GM12891 (cell line): ENCODE data around the gene SLC22A14.

Experiments used
- PAX5 ChIP-seq: IDR thresholded peaks from 2 replicates; pipeline ENCODE4 v1.6.1; 2011; ENCODE audit warnings: low read length, moderate library complexity, mild to moderate bottlenecking; ENCODE audit not compliant: insufficient read depth, severe bottlenecking
- POLR2A ChIP-seq: IDR thresholded peaks from 2 replicates; pipeline ENCODE4 v1.6.1; 2011; ENCODE audit warnings: low read depth, low read length, control low read depth
- POLR2AphosphoS5 ChIP-seq: IDR thresholded peaks from 2 replicates; pipeline ENCODE4 v1.6.1; 2011; ENCODE audit warnings: low read depth, low read length, control low read depth
- POU2F2 ChIP-seq: IDR thresholded peaks from 2 replicates; pipeline ENCODE4 v1.6.1; 2011; ENCODE audit warnings: low read depth, mild to moderate bottlenecking, control low read depth, low read length, moderate library complexity
- TAF1 ChIP-seq: IDR thresholded peaks from 2 replicates; pipeline ENCODE4 v1.6.1; 2011; ENCODE audit warnings: low read depth, low read length, control low read depth

GRCh38 chr3:38332201-38332600 lies 50.1 kb downstream of the SLC22A14 start:
- TF ChIP-seq POLR2A (no peak), POLR2AphosphoS5 (no peak), PAX5 (no peak), TAF1 (no peak), POU2F2 (no peak)
